ENCODE data around the gene ASCL5.
A peak's percentile ranks its signal among the peaks of the same experiment; 100 is the strongest.
"Not testable (repeated sequence)": the region's sequence is repeated elsewhere in the genome, so short reads cannot be mapped to it uniquely, and the experiment has no call there.

Gene ASCL5

GRCh38 chr1:201126832-201127754 is at the start of gene ASCL5:
TSS of gene ASCL5 (minus strand) at chr1:201127184. CDS start at chr1:201115372, 11,812 bp downstream.
- no peak for DNase-seq (ENCODE audit: low spot score)

GRCh38 chr1:201175820-201176500 is 49.0 kb upstream of the ASCL5 start:
- DNase-seq (ENCODE audit: low spot score), result no peak

GRCh38 chr1:201173736-201174135 is 46.8 kb upstream of the ASCL5 start:
- no peak for DNase-seq (ENCODE audit: low spot score)

GRCh38 chr1:201172999-201173610 is 46.1 kb upstream of the ASCL5 start:
- DNase-seq (ENCODE audit: low spot score), result no peak

- DNase-seq (ENCODE audit: low spot score), result no peak
These were observed 45.3 kb upstream of the ASCL5 start for GRCh38 chr1:201172326-201172725.

GRCh38 chr1:201171063-201172036 is 44.4 kb upstream of the ASCL5 start:
- no peak for DNase-seq (ENCODE audit: low spot score)

- peak; percentile 93 for DNase-seq (ENCODE audit: low spot score)
These were observed 43.6 kb upstream of the ASCL5 start for GRCh38 chr1:201170533-201171062.

- DNase-seq (ENCODE audit: low spot score), result no peak
These were observed 43.1 kb upstream of the ASCL5 start for GRCh38 chr1:201169971-201170532.

GRCh38 chr1:201169203-201169602 is 42.2 kb upstream of the ASCL5 start:
- no peak for DNase-seq (ENCODE audit: low spot score)

- DNase-seq (ENCODE audit: low spot score), result no peak
These were observed 40.3 kb upstream of the ASCL5 start for GRCh38 chr1:201167041-201167991.

- no peak for DNase-seq (ENCODE audit: low spot score)
These were observed 37.7 kb upstream of the ASCL5 start for GRCh38 chr1:201164645-201165044.

GRCh38 chr1:201163707-201164106 is 36.7 kb upstream of the ASCL5 start:
- no peak for DNase-seq (ENCODE audit: low spot score)

GRCh38 chr1:201163036-201163435 is 36.1 kb upstream of the ASCL5 start:
- not testable (repeated sequence) for DNase-seq (ENCODE audit: low spot score)

- no peak for DNase-seq (ENCODE audit: low spot score)
These were observed 31.0 kb upstream of the ASCL5 start for GRCh38 chr1:201157949-201158348.

GRCh38 chr1:201156819-201157218 is 29.8 kb upstream of the ASCL5 start:
- no peak for DNase-seq (ENCODE audit: low spot score)

GRCh38 chr1:201156346-201156745 is 29.4 kb upstream of the ASCL5 start:
- DNase-seq (ENCODE audit: low spot score), result no peak

GRCh38 chr1:201155354-201155753 is 28.4 kb upstream of the ASCL5 start:
- no peak for DNase-seq (ENCODE audit: low spot score)

- peak; percentile 99 for DNase-seq (ENCODE audit: low spot score)
These were observed 27.6 kb upstream of the ASCL5 start, which contains the start of gene TMEM9 for GRCh38 chr1:201154389-201155165. TSS of gene TMEM9 (minus strand) at chr1:201154474. CDS start at chr1:201153923, 551 bp downstream.

All from ecto neural progenitor cell (in vitro differentiated cells).